ENCODE data around the gene EPB41.

DNA sequence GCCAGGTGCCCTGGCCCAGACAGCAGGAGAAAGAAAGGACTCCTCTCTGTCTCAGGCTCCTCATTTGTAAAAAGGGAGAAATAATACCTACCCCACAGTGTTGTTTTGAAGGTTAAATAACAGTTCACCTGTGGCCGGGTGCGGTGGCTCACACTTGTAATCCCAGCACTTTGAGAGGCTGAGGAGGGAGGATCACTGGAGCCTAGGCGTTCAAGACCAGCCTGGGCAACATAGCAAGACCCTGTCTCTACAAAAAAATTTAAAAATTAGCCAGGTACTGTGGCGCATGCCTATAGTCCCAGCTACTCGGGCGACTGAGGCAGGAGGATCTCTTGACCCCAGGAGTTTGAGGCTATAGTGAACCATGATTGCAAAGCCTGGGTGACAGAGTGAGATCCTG, 211.8 kb downstream of the EPB41 start:
- TF ChIP-seq, protein P1, sequence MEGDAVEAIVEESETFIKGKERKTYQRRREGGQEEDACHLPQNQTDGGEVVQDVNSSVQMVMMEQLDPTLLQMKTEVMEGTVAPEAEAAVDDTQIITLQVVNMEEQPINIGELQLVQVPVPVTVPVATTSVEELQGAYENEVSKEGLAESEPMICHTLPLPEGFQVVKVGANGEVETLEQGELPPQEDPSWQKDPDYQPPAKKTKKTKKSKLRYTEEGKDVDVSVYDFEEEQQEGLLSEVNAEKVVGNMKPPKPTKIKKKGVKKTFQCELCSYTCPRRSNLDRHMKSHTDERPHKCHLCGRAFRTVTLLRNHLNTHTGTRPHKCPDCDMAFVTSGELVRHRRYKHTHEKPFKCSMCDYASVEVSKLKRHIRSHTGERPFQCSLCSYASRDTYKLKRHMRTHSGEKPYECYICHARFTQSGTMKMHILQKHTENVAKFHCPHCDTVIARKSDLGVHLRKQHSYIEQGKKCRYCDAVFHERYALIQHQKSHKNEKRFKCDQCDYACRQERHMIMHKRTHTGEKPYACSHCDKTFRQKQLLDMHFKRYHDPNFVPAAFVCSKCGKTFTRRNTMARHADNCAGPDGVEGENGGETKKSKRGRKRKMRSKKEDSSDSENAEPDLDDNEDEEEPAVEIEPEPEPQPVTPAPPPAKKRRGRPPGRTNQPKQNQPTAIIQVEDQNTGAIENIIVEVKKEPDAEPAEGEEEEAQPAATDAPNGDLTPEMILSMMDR (IDR thresholded peaks at IDR 0.05) = no peak
- TF ChIP-seq POLR2AphosphoS5 (IDR thresholded peaks at IDR 0.05; ENCODE audit: low read depth, low read length) = no peak
- TF ChIP-seq SIN3A (IDR thresholded peaks at IDR 0.05; ENCODE audit: borderline replicate concordance, insufficient read depth, low read depth, low read length) = no peak
- TF ChIP-seq, protein P2, sequence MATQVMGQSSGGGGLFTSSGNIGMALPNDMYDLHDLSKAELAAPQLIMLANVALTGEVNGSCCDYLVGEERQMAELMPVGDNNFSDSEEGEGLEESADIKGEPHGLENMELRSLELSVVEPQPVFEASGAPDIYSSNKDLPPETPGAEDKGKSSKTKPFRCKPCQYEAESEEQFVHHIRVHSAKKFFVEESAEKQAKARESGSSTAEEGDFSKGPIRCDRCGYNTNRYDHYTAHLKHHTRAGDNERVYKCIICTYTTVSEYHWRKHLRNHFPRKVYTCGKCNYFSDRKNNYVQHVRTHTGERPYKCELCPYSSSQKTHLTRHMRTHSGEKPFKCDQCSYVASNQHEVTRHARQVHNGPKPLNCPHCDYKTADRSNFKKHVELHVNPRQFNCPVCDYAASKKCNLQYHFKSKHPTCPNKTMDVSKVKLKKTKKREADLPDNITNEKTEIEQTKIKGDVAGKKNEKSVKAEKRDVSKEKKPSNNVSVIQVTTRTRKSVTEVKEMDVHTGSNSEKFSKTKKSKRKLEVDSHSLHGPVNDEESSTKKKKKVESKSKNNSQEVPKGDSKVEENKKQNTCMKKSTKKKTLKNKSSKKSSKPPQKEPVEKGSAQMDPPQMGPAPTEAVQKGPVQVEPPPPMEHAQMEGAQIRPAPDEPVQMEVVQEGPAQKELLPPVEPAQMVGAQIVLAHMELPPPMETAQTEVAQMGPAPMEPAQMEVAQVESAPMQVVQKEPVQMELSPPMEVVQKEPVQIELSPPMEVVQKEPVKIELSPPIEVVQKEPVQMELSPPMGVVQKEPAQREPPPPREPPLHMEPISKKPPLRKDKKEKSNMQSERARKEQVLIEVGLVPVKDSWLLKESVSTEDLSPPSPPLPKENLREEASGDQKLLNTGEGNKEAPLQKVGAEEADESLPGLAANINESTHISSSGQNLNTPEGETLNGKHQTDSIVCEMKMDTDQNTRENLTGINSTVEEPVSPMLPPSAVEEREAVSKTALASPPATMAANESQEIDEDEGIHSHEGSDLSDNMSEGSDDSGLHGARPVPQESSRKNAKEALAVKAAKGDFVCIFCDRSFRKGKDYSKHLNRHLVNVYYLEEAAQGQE (IDR thresholded peaks at IDR 0.05; ENCODE audit: insufficient read depth in 1 of 2, low read depth in 2 of 2, low read length in 1 of 2) = no peak
